Activated T-cell treated with anti-CD3 and anti-CD28 coated beads, Interleukin-2, amount 50 U/mL, for 48 hours (primary cell): Measurements from ENCODE around the gene VEGFD.

Experiments used
- DNase-seq, 2 experiments: peaks; one replicate each; pipeline ENCODE4 v3.0.0-alpha.2; 2020

The VEGFD gene

GRCh38 chrX:15384304-15384703 is at the start of gene VEGFD:
Gene VEGFD (minus strand): TSS chrX:15384413. CDS start chrX:15383946, 467 bp downstream.
- no peak for DNase-seq

DNA sequence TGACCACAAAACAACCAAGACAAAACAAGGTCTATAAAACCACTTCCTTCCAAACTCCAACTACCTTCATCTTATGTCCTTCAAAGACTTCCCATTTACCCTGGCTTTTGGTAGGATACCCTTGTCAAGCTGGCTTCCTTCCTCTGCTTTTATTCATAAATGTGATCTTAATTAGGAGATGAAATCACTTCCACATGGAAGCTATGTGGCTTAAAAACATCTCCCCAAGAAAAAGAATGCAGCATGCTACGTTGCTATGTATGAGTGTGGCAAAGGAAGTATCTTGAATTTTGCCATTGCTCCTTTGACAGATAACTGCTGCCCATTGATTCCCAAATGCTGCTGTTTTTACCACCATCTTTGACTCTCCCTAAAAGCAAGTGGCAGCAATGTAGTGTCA is 46.4 kb upstream of the VEGFD start:
- DNase-seq: no peak

GRCh38 chrX:15430076-15430475 is 45.9 kb upstream of the VEGFD start:
- no peak for DNase-seq

GRCh38 chrX:15425024-15425423 is 40.8 kb upstream of the VEGFD start:
- DNase-seq: no peak

GRCh38 chrX:15418707-15419181 is 34.5 kb upstream of the VEGFD start:
- DNase-seq: no peak

DNA sequence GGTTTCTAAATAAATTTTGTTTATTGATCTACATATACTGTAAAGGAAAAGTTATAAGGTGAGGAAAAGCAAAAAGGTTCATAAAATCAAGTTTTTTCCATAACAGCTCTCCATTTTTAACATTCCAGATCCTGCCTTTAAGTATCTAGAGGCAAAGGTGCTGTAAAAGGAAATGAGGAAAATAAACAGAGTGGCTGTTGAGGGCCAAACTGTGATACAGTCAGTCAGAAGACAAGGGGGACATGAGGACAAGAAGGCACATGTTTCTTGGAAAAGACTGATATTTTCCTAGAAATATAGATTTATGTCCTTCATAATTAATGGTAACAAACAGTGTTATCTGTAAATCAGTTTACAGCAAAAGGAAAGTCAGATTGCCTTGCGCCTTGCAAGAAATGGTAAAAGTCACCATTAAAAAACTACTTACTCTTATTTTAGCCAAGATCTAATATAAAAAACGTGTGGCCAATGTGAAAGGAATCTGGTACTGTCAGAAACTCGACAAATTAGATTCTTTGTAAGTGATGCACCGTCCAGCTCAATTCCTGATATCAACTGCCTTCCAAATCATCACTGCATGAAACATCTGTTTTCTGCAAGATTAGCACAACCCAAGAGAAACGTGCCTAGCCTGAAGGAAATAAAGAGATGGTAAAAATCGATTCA is 34.0 kb upstream of the VEGFD start:
- DNase-seq: no peak

GRCh38 chrX:15416133-15416993 is 32.1 kb upstream of the VEGFD start:
- DNase-seq: peak in 1 of 2 experiments; percentile 22

DNA sequence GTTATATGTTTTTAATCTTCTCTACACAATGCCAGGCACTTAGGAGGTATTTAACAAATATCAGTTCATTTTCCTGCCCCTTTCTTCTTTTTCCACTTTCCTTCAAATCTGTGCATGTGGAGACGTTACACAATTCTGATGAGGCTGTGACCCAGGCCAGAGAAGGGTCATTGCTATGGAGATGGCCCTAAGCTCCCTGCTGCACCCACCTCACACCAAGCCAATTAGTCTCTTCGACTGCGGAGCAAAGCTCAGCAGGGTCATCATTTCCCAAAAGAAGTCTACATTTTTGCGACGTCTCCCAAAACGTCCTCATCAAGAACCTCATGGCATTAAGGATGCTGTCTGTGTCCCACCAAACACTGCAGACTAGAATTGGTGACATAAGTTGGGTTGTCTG is 28.9 kb upstream of the VEGFD start:
- DNase-seq: no peak

DNA sequence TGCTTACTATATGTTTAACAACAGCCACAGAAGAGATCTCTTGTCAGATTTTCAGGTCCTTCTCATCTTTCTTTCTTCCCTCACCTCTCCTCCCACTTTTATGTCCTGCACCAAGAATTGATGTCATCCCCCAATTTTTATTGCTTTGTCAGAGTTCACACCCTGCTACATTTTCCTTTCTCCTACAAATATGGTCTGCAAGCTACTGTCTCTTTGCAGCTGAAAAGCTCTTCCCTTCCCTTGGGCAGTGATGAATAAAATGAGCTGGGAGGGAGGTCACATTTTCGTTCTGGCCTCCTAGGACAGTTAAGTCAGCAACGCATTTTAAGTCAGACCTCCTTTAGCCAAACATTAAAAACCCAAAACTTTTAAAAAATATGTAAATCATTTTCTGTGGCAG is 26.7 kb upstream of the VEGFD start:
- DNase-seq: no peak

DNA sequence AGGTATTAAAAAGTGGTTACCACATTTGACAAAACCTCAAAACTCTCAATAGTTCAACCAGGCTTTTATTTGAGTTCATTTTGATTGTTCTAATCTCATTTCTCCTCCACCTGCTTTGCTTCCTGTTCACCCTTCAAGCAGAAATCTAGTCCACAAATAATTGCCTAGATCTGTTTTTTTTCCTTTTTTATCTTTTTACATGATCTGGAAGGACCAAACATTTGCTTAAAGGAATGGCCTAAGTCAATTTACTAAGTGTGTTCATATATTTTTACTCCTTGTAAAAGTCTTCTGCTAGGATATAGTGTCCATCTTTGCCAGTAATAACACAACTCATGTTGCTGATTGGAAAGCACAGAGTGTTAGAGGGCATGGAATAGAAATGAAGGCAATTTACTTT is 26.2 kb upstream of the VEGFD start:
- no peak for DNase-seq

- DNase-seq: no peak
These were observed 21.6 kb upstream of the VEGFD start for GRCh38 chrX:15405846-15406245.

DNA sequence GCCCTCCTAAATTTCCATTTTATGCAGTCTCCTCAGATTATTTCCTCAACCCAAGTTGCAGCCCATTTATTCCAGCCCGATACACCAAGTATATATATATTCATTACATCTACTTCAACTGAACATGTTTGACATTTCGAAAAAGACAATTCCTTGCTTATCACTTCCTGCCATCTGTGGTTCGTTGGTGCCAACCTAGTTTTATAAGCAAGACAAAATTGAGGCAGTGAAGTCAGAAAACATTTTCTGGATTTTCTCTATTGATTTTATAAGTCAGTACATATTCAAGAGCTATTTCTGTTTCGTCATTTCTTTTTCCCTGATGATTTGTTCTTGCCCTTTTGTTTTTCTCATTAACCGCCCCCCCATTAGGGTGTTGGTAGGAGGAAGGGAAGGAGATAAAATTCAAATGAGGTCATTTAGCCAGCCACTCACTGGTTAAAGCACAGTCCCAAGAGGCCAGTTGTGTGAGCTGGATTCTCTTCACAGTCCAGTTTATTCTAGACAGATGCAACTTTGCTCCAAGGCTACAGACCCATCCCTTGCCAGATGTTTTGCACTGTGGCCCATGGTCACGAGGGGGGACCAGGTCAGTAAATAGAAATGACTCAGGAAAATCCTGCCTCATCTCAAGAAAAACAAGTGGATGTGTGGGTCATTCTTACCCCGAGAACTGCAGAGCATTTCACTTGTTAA is 20.3 kb upstream of the VEGFD start:
- no peak for DNase-seq

- DNase-seq: no peak
These were observed 17.2 kb upstream of the VEGFD start for GRCh38 chrX:15401378-15401777.

DNA sequence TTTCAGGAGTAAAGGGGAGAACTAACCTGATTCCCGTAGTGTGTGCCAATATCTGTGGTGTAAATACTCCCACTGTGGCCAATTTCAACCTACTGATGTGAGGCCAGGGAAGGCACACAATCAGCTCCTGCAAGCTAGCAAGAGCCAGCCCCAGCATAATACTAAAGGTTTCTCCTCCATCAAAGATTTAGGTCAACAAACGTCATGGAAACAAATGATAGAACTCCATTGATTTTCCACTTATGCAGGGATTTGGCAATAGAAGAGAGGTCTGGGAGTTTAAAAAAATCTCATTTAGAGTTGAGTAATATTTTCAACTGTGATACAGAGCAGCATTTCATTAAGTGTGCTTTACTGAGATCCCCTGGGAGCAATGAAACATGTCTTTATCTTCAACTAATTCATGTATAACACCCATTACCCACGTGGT is 15.8 kb upstream of the VEGFD start:
- DNase-seq: no peak

- no peak for DNase-seq
These were observed 14.7 kb upstream of the VEGFD start for GRCh38 chrX:15398874-15399273.

DNA sequence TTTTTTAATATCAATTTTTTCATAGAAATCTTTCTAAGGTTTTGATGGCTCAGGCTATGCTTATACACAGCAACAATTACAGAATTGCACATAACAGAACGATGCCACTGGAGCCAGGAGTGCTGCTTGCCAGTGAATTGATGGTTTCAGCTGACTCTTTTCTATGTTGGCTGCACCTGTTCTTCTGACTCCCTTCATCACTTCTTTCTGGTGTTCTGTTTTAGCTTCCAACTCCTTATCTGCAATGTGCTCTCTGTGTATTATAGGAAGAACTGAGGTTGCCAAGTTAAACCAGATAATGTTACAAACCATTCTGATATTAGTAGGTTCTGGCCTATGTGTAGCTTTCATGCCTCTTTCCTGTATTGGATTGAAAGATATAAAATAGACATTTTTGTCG is 11.6 kb upstream of the VEGFD start:
- DNase-seq: no peak

- DNase-seq: no peak
These were observed 7.6 kb upstream of the VEGFD start for GRCh38 chrX:15391850-15392249.

DNA sequence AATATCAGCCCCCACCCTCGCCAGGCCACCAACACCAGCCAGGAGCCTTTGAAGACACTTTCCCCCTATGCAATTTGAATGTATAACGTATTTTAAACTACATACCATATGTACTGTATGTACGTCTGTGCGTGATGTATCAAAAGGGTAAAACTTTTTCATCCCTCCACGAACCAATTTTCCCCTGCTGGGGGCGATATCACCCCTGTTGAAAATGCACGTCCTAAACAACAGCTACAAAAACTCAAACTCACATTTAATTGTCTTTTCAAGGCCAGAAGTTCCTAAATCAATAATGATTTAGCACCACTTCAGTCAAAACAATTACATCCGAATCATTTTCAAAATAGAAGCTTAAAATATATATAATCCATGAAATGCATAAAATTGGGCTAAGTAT is 1.4 kb downstream of the VEGFD start:
- DNase-seq: no peak

DNA sequence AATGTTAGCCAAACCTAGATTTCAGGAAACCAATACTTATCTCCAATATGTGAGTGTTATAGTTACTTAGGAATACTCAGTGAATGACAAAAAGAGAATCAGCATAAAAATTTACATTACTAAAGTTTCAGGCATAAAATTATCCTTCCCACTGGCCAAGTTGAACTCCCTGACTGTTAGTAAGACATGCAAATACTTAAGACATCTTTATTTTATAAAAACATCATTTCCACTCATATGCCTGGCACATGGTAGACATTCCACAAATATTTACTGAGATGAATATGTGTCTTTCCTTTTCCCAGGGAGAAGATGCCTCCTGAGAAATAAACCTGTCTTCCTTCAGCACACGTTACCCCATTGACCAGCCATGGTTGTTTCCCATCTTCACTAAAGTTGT is 7.3 kb downstream of the VEGFD start:
- DNase-seq: no peak

- DNase-seq: no peak
These were observed 10.2 kb downstream of the VEGFD start for GRCh38 chrX:15373976-15374375.

- DNase-seq: no peak
These were observed 17.5 kb downstream of the VEGFD start for GRCh38 chrX:15366506-15367352.

DNA sequence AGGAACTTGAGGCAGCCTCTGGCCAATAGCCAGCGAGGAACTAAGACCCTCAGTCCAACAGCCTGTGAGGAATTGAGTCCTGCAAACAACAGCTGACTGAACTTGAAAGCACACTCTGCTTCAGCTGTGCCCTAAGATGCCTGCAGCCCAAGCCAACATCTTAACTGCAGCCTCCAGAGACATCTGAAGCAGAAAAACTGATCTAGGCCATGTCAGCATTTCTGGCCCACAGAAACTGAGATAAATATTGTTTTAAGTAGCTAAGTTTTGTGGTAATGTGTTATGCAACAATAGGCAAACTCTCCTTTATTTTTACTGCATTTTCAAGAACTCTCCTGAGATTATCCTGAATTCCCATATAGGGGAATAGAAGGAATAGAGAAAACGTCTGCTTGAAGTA is 24.5 kb downstream of the VEGFD start:
- no peak for DNase-seq

DNA sequence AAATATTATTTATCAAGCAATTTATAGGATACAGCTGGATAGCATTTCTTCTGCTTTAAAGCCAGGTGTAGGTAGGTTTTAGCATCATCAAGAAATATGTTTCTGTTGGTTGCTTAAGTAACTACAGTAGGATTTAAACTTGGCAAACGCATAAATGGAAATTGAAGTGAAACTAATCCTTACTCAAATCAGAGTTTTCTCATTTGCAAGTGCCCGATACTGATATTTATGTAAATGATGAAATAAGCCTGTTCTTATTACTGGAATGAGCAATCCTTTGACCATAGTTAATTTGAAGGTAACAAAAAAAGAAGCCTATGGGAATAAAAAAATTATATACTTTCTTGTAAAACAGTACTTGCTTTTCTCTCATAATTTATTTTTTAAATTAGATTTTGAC is 25.7 kb downstream of the VEGFD start:
- no peak for DNase-seq
